Stimulated activated CD4-positive, alpha-beta T cell treated with anti-CD3 and anti-CD28 coated beads, Interleukin-1b, Interleukin-23, amount 100 ng/mL, for 4 hours (primary cell): ENCODE measurements around the gene NRP2.

Source experiments
- DNase-seq, 2 donors: peaks; one replicate each; pipeline ENCODE4 v3.0.0-alpha.2; 2020; ENCODE audit warnings: low read depth in 2 of 2

NRP2 gene

GRCh38 chr2:205706769-205707381, 24.6 kb downstream of the NRP2 start:
- DNase-seq: peak in 1 of 2 donors; percentile 9

GRCh38 chr2:205708231-205708631, 25.9 kb downstream of the NRP2 start:
- no peak for DNase-seq

- DNase-seq: no peak
Measured at GRCh38 chr2:205709319-205709718, 27.0 kb downstream of the NRP2 start.

- DNase-seq: no peak
Measured at GRCh38 chr2:205712508-205712907, 30.2 kb downstream of the NRP2 start.

GRCh38 chr2:205713086-205713485, 30.8 kb downstream of the NRP2 start:
- no peak for DNase-seq

- DNase-seq: no peak
Measured at GRCh38 chr2:205714058-205714776, 31.9 kb downstream of the NRP2 start.

GRCh38 chr2:205714789-205715720, 32.8 kb downstream of the NRP2 start:
- no peak for DNase-seq

GRCh38 chr2:205715831-205716525, 33.7 kb downstream of the NRP2 start:
- DNase-seq: no peak

DNA sequence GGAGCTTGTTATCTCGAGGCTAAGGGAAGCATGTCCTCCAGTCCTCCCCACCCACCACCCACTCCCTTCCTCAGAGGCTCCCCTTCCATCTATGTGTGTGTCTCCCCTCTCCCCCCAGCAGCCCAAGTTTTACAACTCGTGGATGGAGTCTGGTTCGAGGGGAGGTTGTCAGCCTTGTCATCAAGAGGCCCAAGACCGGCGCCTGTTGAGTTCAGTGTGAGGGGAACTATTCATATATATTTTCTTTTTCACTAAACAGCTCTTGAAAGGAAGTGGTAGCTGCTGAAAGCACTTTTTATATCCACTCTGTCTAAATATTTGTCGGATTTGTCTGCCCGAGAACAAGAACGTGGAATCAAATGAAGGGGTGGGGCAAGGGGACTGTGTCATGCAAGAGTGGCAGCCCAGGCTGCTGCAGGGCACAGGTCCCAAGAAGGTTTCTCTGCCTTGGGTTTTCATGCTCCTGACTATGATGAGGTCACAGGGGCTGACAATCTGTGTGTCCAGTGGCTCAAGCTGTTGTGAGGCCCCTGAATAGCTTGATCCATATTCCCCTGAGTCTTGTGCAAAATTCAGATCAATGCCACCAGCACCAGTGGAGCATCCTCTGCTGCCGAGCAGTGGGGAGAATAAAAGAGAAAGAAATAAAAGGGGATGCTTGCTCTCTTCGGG, 35.0 kb downstream of the NRP2 start:
- DNase-seq: no peak

- DNase-seq: no peak
Measured at GRCh38 chr2:205717999-205718398, 35.7 kb downstream of the NRP2 start.

GRCh38 chr2:205719847-205720246, 37.5 kb downstream of the NRP2 start:
- DNase-seq: no peak

GRCh38 chr2:205720451-205720902, 38.2 kb downstream of the NRP2 start:
- DNase-seq: no peak

- DNase-seq: no peak
Measured at GRCh38 chr2:205721057-205721449, 38.8 kb downstream of the NRP2 start.

- no peak for DNase-seq
Measured at GRCh38 chr2:205722283-205722918, 40.1 kb downstream of the NRP2 start.

- DNase-seq: no peak
Measured at GRCh38 chr2:205723179-205723578, 40.9 kb downstream of the NRP2 start.

DNA sequence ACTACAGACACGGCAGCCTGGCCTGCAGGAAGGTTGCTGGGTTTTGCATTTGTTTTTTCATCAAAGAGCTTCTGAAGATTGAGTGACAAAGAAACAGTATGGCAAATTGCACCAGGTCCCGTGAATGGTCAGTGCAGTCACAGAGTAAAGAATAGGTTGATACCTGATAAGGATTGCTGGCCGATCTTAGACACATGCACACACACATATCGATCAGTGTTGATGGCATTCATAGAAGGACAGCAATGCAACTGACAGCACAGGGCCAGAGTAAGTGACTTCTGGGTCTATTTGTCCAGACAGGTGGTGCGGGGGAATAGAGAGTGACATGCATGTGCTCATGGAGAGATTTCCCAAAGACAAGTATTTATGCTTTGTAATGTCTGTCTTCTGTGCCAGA, 42.8 kb downstream of the NRP2 start:
- DNase-seq: no peak

- DNase-seq: no peak
Measured at GRCh38 chr2:205726506-205726905, 44.2 kb downstream of the NRP2 start.

- DNase-seq: no peak
Measured at GRCh38 chr2:205727174-205727573, 44.9 kb downstream of the NRP2 start.

DNA sequence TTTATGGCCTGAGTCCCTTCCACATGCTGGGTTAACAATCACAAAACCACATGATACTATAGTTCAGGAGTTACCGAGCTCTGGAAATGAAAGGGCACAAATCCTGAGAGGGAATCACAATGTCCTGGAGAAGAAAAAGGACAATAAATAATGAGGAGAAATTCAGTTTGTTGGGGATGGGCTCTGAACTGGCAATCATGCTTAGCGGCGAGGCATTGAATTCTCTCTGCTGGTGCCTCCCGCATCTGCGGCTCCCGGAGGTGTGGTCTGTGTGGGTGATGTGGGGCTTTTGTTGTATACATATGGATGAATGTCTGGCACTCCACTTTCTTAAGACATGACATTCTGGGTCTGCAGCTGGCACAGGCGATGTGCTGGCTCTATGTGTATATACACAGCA, 46.1 kb downstream of the NRP2 start:
- DNase-seq: no peak

DNA sequence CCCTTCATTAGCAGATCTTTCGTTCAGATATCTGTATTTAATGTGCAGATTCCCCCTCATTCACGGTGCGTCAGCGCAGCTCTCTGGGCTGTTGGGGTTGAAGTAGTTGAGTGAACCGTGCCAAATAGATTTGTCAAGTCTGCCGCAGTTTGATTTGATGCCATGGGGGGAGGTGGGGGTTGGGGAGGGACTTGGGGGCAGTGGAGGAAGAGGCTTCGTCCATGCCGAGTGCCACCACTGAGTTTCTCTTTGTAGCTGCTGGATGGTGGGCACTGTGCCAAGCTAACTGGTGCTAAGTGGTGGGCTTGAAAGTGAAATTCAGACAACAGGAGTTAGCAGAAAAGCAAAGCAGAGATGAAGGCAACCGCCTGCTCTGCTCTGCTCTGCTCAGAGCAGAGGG, 47.9 kb downstream of the NRP2 start:
- no peak for DNase-seq
